Heart right ventricle (tissue), 16 donors: ENCODE measurements around the gene SLC66A1. TPM values are rescaled to one million over a fixed set of nuclear protein-coding genes. Genes with fewer than 3 reads are reported as not detected.

Source experiments
- ATAC-seq, 8 donors: fragments of 200-7000 bp; cut with Tn5 transposase; one replicate each; pipeline ENCODE4 v1.9.1; 2020; ENCODE audit warnings: mild to moderate bottlenecking in 8 of 8, moderate library complexity in 8 of 8, moderate number of reproducible peaks in 1 of 8
- DNase-seq, 2 donors: peaks; one replicate each; pipeline ENCODE4 v3.0.0-alpha.2; 2020
- H3K27ac ChIP-seq, 10 donors: fragments of 200-600 bp; sonication (generic) in 2 of 10; one replicate each; pipeline versions ENCODE4 v1.5.0 to v1.8.0; 2020 to 2022; ENCODE audit warnings: mild to moderate bottlenecking in 3 of 10
- H3K27me3 ChIP-seq, 7 donors: fragments of 200-600 bp; one replicate each; pipeline ENCODE4 v1.8.0; 2021 to 2022; ENCODE audit warnings: mild to moderate bottlenecking in 2 of 7
- H3K36me3 ChIP-seq, 9 donors: fragments of 200-600 bp; sonication (generic) in 1 of 9; one replicate each; pipeline versions ENCODE4 v1.5.0 to v1.8.0; 2020 to 2022; ENCODE audit warnings: mild to moderate bottlenecking in 2 of 9
- H3K4me1 ChIP-seq, 9 donors: fragments of 200-600 bp; sonication (generic) in 1 of 9; one replicate each; pipeline versions ENCODE4 v1.5.0 to v1.8.0; 2020 to 2022; ENCODE audit warnings: mild to moderate bottlenecking in 4 of 9
- H3K4me3 ChIP-seq, 10 donors: fragments of 200-600 bp; sonication (generic) in 2 of 10; one replicate each; pipeline versions ENCODE4 v1.5.0 to v1.8.0; 2020 to 2022; ENCODE audit warnings: mild to moderate bottlenecking in 7 of 10, moderate library complexity in 2 of 10
- H3K9me3 ChIP-seq, 11 donors: fragments of 200-600 bp in 10 of 11; sonication (generic) in 2 of 11; one replicate each; pipeline versions ENCODE4 v1.5.0 to v1.8.0; 2013 to 2022; ENCODE audit warnings: mild to moderate bottlenecking in 2 of 11, control low read depth in 1 of 11, moderate library complexity in 1 of 11
- WGBS, 2 donors: extraction: QIAGEN DNeasy Blood & Tissue Kit; methylation state at CpG; one replicate each; pipeline ENCODE4 v1.1.7; 2013; ENCODE audit warnings: inconsistent platforms in 1 of 2; 5-methylcytosine and 5-hydroxymethylcytosine counted together
- intact Hi-C, 10 donors: fragments of 100-400 bp; cut with DNase I; formaldehyde crosslinking; loops; one replicate each; pipeline versions ENCODE4 v1.11.1 to v1.14.2; 2022
- long read RNA-seq, 3 donors: library from polyadenylated mRNA; unstranded; transcript quantifications; one replicate each; pipeline ENCODE4 v2.0.0, GENCODE V29; 2020 to 2021
- polyA plus RNA-seq, 2 donors: library from polyadenylated mRNA; stranded (reverse); fragments of 200-250 nt; gene quantifications; one replicate each; pipeline ENCODE4 v1.2.3, GENCODE V29; 2013
- total RNA-seq, 10 donors: library from RNA; stranded (reverse); fragmentation: NEBNext Ultra II Directional in 3 of 10; extraction: Animal tissue kit (Norgen Biotek cat#: 25700) in 3 of 10; gene quantifications; one replicate each; pipeline versions ENCODE4 v1.2.1 to v1.2.4, GENCODE V29; 2021 to 2023
- TF ChIP-seq, protein P1 (sequence below), 9 donors: fragments of 200-600 bp; sonication (generic) in 2 of 9; IDR thresholded peaks; one replicate each; pipeline versions ENCODE4 v1.5.0 to v1.8.0; 2021 to 2022; ENCODE audit warnings: antibody characterized with exemption in 9 of 9, mild to moderate bottlenecking in 5 of 9, moderate library complexity in 1 of 9
- donor health status: Arrhythmogenic right ventricular cardiomyopathy.
- donor health status: ischemic (EF 13 %, LVEDD 7.1; RV severe dilation, severe dysfunction).
- donor health status: healthy with polysubstance abuse.
- donor health status: DM: no; HTN: yes; CAD: no.
- donor health status: DM: no; HTN: no; CAD: no.
- donor health status: ischemic (EF 25% LVEDD 6.9; RV normal size, moderate dysfunction).
- donor health status: ischemic (EF 25% LVEDD 5.7; RV mildly dilated, moderate dysfunction).
- donor health status: healthy.
- donor health status: DM: yes; HTN: yes; CAD: no.
- donor health status: Ischemic cardiomyopathy.
- donor health status: ischemic (EF 35%, LVEDD 5.7; RV mildly dilated, moderate dysfunction).
- donor health status: nonischemic (EF 11% LVEDD 7.7; RV severe dilation, severe dysfunction).
- donor health status: DM: yes; HTN: yes; CAD: no.
- donor health status: PGD.
- donor health status: ischemic (EF 29% LVEDD 5.4; RV normal size, mild dysfunction).
- donor health status: nonischemic (EF 23%, LVEDD 6.1; RV moderate dilation, normal function).

Gene SLC66A1, protein sequence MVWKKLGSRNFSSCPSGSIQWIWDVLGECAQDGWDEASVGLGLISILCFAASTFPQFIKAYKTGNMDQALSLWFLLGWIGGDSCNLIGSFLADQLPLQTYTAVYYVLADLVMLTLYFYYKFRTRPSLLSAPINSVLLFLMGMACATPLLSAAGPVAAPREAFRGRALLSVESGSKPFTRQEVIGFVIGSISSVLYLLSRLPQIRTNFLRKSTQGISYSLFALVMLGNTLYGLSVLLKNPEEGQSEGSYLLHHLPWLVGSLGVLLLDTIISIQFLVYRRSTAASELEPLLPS
- total RNA-seq (1 to 10 TPM; 4.2 to 7.8 (median 6.5) TPM), polyA plus RNA-seq (10 to 100 TPM; 16.9 to 18.0 TPM)
- long read RNA-seq, donor 1, partial matches to known transcripts, result 1 of 11 reads
- long read RNA-seq, donor 1, other reads (novel, unspliced or antisense), result 5 of 11 reads
- long read RNA-seq, donor 2, transcript PQLC2-202 (9 exons, 1,805 nt), result major isoform, 5 of 16 reads
- long read RNA-seq, donor 2, partial matches to known transcripts, result 2 of 16 reads
- long read RNA-seq, donor 2, other reads (novel, unspliced or antisense), result 4 of 16 reads
- long read RNA-seq, donor 3, transcript PQLC2-201 (8 exons, 2,153 nt), result minor isoform, 7 of 26 reads
- long read RNA-seq, donor 3, transcript PQLC2-202 (9 exons, 1,805 nt), result major isoform, 10 of 26 reads
- long read RNA-seq, donor 3, partial matches to known transcripts, result 2 of 26 reads
- long read RNA-seq, donor 3, other reads (novel, unspliced or antisense), result 5 of 26 reads

DNA sequence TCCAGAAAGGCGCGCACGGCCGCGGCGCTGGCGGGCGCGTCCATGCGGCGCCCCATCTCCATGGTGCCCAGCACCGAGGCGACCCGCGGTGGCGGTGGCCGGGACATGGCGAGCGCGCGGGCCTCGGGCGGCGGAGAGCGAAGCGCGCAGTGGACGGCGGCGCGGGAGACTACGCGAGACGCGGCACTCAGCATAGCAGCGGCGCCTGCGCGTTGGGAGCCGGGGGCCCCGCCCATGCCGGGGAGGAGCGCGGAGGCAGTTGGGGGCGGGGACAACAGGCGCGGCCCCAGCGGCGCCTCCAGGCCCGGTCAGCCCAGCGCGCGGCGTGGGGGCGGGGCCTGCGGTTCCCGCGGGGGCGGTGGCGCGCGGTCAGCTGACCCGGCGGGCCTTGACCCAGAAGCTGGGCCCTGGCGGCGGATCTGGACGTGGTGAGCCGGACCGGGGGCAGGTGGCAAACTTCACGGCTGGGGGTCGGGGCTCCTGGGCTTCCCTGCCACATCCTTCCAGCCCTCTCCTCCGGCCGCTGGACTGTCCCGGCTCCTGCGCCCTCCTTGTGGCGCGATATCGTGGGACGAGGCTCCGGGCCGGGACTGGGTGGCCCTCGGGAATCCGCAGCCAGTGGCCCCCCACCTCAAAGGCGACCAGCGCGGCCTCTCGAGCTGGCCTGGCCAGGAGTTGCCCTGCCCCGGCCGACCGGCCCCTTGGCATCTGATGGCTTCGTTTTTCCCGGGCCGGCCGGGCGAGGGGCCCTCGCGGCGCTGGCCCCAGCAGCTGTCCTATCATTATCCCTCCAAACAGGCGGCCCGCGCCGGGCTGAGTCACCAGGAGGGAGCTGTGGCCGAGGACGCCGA lies at the start of gene SLC66A1, which contains the start of gene AKR7A2:
Gene SLC66A1, plus strand, starts transcription at position 396 of the 851 bp plus-strand sequence. CDS start 5,352 bp downstream, outside the sequence.
Gene AKR7A2, minus strand, starts transcription at position 214 of the 851 bp plus-strand sequence. Its CDS starts 20 bp downstream, at position 194.
- TF ChIP-seq, protein P1, sequence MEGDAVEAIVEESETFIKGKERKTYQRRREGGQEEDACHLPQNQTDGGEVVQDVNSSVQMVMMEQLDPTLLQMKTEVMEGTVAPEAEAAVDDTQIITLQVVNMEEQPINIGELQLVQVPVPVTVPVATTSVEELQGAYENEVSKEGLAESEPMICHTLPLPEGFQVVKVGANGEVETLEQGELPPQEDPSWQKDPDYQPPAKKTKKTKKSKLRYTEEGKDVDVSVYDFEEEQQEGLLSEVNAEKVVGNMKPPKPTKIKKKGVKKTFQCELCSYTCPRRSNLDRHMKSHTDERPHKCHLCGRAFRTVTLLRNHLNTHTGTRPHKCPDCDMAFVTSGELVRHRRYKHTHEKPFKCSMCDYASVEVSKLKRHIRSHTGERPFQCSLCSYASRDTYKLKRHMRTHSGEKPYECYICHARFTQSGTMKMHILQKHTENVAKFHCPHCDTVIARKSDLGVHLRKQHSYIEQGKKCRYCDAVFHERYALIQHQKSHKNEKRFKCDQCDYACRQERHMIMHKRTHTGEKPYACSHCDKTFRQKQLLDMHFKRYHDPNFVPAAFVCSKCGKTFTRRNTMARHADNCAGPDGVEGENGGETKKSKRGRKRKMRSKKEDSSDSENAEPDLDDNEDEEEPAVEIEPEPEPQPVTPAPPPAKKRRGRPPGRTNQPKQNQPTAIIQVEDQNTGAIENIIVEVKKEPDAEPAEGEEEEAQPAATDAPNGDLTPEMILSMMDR (IDR thresholded peaks at IDR 0.05), result peak in 3 of 9 donors; percentile 6 to 25 (median 8)
- ATAC-seq, result peak; percentile 96 to 98 (median 97)
- Histone ChIP-seq H3K27me3 (no peaks in the 10 kb centered on the region), H3K4me1 (peaks cover 9 to 54% (median 27%) of the 10 kb centered on the region in 9 donors), H3K9me3 (no peaks in the 10 kb centered on the region), H3K27ac (peak within 1 kb of the TSS; percentile 65 to 93 (median 88)), H3K36me3 (peaks cover 0 to 20% (median 11%) of the 10 kb centered on the region in 9 donors), H3K4me3 (peak within 1 kb of the TSS; percentile 63 to 99 (median 81))
- 0 to 1% methylated on average over 86 to 105 of the region's 105 CpGs for WGBS, 2 donors
- peak; percentile 91 to 95 for DNase-seq
- intact Hi-C loops, result no loop called here

DNA sequence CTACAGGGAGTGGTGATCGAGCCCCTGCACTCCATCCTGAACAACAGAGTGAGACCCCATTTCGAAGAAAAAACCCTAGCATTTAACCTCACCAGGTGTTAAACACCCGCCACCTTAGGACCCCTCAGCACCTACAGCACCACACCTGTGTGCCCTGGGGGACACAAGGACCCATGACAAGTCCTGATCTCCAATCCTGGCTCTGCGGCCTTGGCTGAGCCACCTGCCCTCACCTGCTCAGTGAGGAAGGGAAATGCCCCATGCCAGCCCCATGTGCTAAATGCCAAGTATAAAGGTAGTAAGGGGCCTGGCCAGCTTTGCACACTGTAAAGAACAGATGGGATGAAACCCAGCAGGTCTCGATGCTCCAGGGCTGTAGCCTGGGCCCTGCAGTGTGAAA lies 49.4 kb upstream of the SLC66A1 start:
- no peaks in the 10 kb centered on the region for H3K27me3 ChIP-seq
- 91 to 94% methylated on average over 5 of the region's 5 CpGs for WGBS, 2 donors
- ATAC-seq (no peak), DNase-seq (no peak)
- intact Hi-C loops, result no loop called here
- peaks cover 0 to 32% (median 19%) of the 10 kb centered on the region in 9 donors for H3K36me3 ChIP-seq
- peaks cover 0 to 2% (median 0%) of the 10 kb centered on the region in 9 donors for H3K4me1 ChIP-seq
- H3K9me3 ChIP-seq, result no peaks in the 10 kb centered on the region
- H3K27ac ChIP-seq, result no peak overlapping the region
- H3K4me3 ChIP-seq, result no peak overlapping the region
- TF ChIP-seq, protein P1 (IDR thresholded peaks at IDR 0.05), result no peak

DNA sequence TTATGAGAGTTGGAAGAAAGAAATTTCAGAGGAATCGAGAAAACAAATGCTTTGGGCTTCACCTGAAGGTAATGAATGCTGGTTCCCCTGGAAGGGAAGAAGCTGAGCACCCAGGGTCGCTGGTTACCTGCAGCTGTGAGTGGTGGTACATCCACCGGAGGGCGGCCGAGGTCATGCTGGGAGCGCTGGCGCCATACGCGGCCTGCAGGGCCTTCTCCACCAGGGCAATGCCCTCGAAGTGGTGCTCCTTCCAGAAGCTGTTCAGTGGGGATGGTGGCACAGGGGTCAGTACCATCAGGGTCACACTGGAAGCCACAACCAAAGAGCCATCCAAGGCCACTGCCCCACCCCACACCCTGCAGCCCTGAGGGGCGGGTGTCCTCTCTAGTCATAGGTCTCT lies 43.7 kb upstream of the SLC66A1 start:
- ATAC-seq (no peak), DNase-seq (no peak)
- Histone ChIP-seq H3K4me3 (no peak overlapping the region), H3K4me1 (no peaks in the 10 kb centered on the region), H3K36me3 (no peaks in the 10 kb centered on the region), H3K9me3 (no peaks in the 10 kb centered on the region), H3K27me3 (peaks cover 0 to 4% (median 0%) of the 10 kb centered on the region in 7 donors), H3K27ac (no peak overlapping the region)
- TF ChIP-seq, protein P1 (IDR thresholded peaks at IDR 0.05), result no peak
- WGBS, 2 donors, result 85 to 92% methylated on average over 11 of the region's 11 CpGs
- intact Hi-C loops, result no loop called here
